Lower lobe of right lung (tissue), 2 donors: ENCODE measurements around the gene SUMF2. TPM values are rescaled to one million over a fixed set of nuclear protein-coding genes. Genes with fewer than 3 reads are reported as not detected.
"Not testable (repeated sequence)": the region's sequence is repeated elsewhere in the genome, so short reads cannot be mapped to it uniquely, and the experiment has no call there.

Experiments
- ATAC-seq, 2 donors: fragments of 200-7000 bp; cut with Tn5 transposase; one replicate each; pipeline ENCODE4 v1.9.1; 2020 to 2022; ENCODE audit warnings: mild to moderate bottlenecking in 2 of 2, moderate library complexity in 2 of 2
- DNase-seq: peaks from one replicate; pipeline ENCODE4 v3.0.0-alpha.2; 2020
- H3K27ac ChIP-seq: fragments of 200-600 bp; one replicate; pipeline ENCODE4 v1.8.0; 2022
- H3K27me3 ChIP-seq: fragments of 200-600 bp; one replicate; pipeline ENCODE4 v1.8.0; 2022; ENCODE audit warnings: low read depth
- H3K36me3 ChIP-seq: fragments of 200-600 bp; one replicate; pipeline ENCODE4 v1.8.0; 2022; ENCODE audit warnings: mild to moderate bottlenecking
- H3K4me1 ChIP-seq: fragments of 200-600 bp; one replicate; pipeline ENCODE4 v1.8.0; 2022
- H3K4me3 ChIP-seq: fragments of 200-600 bp; one replicate; pipeline ENCODE4 v1.8.0; 2022; ENCODE audit warnings: mild to moderate bottlenecking
- H3K9me3 ChIP-seq: fragments of 200-600 bp; one replicate; pipeline ENCODE4 v1.8.0; 2022
- intact Hi-C: fragments of 100-400 bp; cut with DNase I; formaldehyde crosslinking; loops from one replicate; pipeline ENCODE4 v1.11.0; 2022
- total RNA-seq: library from RNA; stranded (reverse); fragmentation: NEBNext Ultra II Directional; extraction: Animal tissue kit (Norgen Biotek cat#: 25700); gene quantifications from one replicate; pipeline ENCODE4 v1.2.1, GENCODE V29; 2021
- TF ChIP-seq, protein P1 (sequence below): fragments of 200-600 bp; IDR thresholded peaks from one replicate; pipeline ENCODE4 v1.8.0; 2022; ENCODE audit warnings: antibody characterized with exemption, mild to moderate bottlenecking
- donor health status: DM: no; HTN: yes; CAD: no; lungs with severe emphysema.

The SUMF2 gene
- total RNA-seq, 1 donor from 2014 or later = 148 TPM

DNA sequence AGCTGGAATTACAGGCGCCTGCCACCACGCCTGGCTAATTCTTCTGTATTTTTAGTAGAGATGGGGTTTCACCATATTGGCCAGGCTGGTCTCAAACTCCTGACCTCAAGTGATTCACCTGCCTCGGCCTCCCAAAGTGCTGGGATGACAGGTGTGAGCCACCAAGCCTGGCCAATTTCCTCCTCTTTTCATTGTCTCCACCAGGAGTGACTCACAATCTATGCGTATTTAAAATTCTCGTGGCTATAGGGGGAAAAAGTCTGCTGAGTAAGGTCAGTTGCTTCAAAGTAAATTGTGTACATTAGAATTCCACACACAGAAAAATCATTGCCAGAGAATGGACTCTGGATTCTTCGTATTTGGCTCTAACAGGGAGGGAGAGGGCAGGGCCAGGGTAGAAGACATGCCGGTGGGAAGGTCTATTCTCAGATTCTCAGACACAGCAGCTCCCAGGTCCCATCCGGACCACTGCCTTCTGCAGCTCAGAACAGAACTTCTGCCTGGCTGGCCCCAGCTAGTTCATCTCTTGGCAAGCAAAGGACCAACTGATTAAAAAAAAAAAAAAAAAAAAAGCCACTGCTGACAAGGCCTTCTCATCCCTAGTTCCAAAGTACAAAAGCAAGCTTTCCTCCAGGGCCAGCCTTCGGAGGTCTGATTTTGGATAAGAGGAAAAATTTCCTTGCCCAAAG lies 35.0 kb upstream of the SUMF2 start:
- ATAC-seq (no peak), DNase-seq (no peak)
- Histone ChIP-seq H3K4me1 (peaks cover 9% of the 10 kb centered on the region), H3K36me3 (no peaks in the 10 kb centered on the region), H3K27me3 (no peaks in the 10 kb centered on the region), H3K9me3 (no peaks in the 10 kb centered on the region), H3K27ac (no peak overlapping the region), H3K4me3 (no peak overlapping the region)
- TF ChIP-seq, protein P1, sequence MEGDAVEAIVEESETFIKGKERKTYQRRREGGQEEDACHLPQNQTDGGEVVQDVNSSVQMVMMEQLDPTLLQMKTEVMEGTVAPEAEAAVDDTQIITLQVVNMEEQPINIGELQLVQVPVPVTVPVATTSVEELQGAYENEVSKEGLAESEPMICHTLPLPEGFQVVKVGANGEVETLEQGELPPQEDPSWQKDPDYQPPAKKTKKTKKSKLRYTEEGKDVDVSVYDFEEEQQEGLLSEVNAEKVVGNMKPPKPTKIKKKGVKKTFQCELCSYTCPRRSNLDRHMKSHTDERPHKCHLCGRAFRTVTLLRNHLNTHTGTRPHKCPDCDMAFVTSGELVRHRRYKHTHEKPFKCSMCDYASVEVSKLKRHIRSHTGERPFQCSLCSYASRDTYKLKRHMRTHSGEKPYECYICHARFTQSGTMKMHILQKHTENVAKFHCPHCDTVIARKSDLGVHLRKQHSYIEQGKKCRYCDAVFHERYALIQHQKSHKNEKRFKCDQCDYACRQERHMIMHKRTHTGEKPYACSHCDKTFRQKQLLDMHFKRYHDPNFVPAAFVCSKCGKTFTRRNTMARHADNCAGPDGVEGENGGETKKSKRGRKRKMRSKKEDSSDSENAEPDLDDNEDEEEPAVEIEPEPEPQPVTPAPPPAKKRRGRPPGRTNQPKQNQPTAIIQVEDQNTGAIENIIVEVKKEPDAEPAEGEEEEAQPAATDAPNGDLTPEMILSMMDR = no peak
- intact Hi-C loops = no loop called here

DNA sequence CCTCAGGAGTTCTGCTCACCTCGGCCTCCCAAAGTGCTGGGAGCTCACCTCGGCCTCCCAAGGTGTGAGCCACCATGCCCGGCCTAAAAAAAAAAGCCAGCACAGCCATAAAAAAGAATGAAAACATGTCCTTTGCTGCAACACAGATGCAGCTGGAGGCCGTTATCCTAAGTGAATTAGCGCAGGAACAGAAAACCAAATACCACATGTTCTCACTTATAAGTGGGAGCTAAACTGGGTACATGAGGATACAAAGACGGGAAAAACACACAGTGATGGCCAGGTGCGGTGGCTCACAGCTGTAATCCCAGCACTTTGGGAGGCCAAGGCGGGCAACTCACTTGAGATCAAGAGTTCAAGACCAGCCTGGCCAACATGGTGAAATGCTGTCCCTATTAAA lies 33.7 kb upstream of the SUMF2 start:
- ATAC-seq = no peak
- peaks cover 9% of the 10 kb centered on the region for H3K4me1 ChIP-seq
- H3K4me3 ChIP-seq = no peak overlapping the region
- H3K27me3 ChIP-seq = no peaks in the 10 kb centered on the region
- H3K36me3 ChIP-seq = no peaks in the 10 kb centered on the region
- H3K9me3 ChIP-seq = no peaks in the 10 kb centered on the region
- H3K27ac ChIP-seq = no peak overlapping the region
- TF ChIP-seq, protein P1 = no peak
- DNase-seq = no peak
- intact Hi-C loops = no loop called here

GRCh38 chr7:56031556-56031955 lies 32.5 kb upstream of the SUMF2 start:
- H3K4me1 ChIP-seq, H3K27ac ChIP-seq, DNase-seq, H3K4me3 ChIP-seq, ATAC-seq, H3K36me3 ChIP-seq, H3K27me3 ChIP-seq, intact Hi-C loops, H3K9me3 ChIP-seq: not testable (repeated sequence)

- H3K27me3 ChIP-seq, H3K4me1 ChIP-seq, H3K36me3 ChIP-seq, DNase-seq, intact Hi-C loops, H3K27ac ChIP-seq, H3K9me3 ChIP-seq, ATAC-seq, H3K4me3 ChIP-seq: not testable (repeated sequence)
These were observed 31.5 kb upstream of the SUMF2 start for GRCh38 chr7:56032578-56032977.

DNA sequence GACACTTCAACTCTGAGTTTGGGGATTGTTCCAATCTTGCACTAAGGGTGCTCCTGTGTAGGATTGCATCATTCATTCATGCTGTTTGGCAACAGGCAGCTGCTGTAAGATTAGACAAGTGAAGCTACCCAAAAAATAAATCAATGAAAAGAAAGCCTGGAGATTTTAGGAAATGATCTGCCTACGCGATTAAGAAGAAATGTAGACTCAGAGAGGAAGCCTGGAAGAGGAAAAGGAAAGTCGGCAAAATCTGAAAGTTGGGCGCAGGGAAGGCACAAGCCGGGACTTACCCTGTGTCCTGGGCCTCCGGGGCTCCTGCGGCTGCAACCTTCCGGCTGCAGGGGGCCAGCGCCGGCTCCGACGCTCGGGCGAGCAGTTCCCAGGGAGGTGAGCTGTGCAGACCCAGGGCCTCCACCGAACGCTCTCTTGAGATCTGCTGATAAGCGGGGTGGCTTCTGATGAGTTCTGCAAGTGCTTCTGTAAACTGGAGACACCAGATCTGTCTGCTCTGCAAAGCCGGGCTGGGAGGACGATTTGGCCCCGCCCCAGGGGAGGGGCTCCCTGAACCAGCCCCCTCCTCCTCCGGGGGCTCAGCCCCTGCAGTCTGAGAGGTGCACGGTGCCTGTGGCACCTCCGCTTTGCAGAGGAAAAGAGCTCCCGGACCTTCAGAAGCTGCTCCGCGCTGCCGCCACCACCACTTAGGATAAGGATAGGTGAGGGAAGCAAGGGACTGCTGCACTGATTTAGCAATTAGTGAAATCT lies 30.2 kb upstream of the SUMF2 start:
- Histone ChIP-seq H3K27ac (peak overlapping the region; percentile 56), H3K4me1 (peaks cover 9% of the 10 kb centered on the region), H3K4me3 (peak overlapping the region; percentile 81), H3K27me3 (no peaks in the 10 kb centered on the region), H3K9me3 (no peaks in the 10 kb centered on the region), H3K36me3 (no peaks in the 10 kb centered on the region)
- intact Hi-C loops = no loop called here
- ATAC-seq = peak; percentile 90 to 95
- TF ChIP-seq, protein P1 = peak; percentile 41
- DNase-seq = peak; percentile 66

DNA sequence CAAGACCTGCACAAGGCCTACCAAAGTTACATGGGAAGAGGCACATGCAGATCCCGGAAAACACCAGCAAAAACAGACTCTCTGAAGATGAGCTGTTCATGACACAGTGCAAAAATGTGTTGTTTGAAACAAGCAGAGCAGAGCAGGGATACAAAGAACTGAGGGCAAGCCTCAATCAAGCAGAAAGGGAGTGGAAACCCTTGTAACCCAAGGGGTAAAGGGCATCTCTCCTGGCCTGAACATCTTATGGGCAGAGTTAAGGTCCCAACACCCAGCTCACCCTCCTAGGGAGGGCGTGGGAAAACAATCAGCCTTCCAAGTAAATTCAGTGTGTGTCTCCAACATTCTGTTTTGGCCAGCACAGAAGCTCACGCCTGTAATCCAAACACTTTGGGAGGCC lies 23.4 kb upstream of the SUMF2 start:
- Histone ChIP-seq H3K27ac (no peak overlapping the region), H3K4me1 (no peaks in the 10 kb centered on the region)
- intact Hi-C loops = no loop called here

GRCh38 chr7:56045758-56046157 lies 18.3 kb upstream of the SUMF2 start:
- DNase-seq, H3K36me3 ChIP-seq, intact Hi-C loops, H3K27ac ChIP-seq, H3K4me3 ChIP-seq, H3K27me3 ChIP-seq, ATAC-seq, H3K9me3 ChIP-seq: not testable (repeated sequence)
- H3K4me1 ChIP-seq = peaks cover 23% of the 10 kb centered on the region

More for the DNA sequence above, 23.4 kb upstream of the SUMF2 start:
- DNase-seq (no peak), ATAC-seq (no peak)
- TF ChIP-seq, protein P1 = no peak
- H3K27me3 ChIP-seq = no peaks in the 10 kb centered on the region
- H3K36me3 ChIP-seq = no peaks in the 10 kb centered on the region
- no peak overlapping the region for H3K4me3 ChIP-seq
- no peaks in the 10 kb centered on the region for H3K9me3 ChIP-seq
